ENCODE measurements around the gene SEM1. TPM values are rescaled to one million over a fixed set of nuclear protein-coding genes. Genes with fewer than 3 reads are reported as not detected.

SEM1 gene
- total and polyA plus RNA-seq, 2 of the 8 experiments (the other 6 are each of a cell fraction or from before 2014, with no cell fraction given) = 20.8 to 75.3 TPM

- no peak overlapping the region for H2BK12ac ChIP-seq (ENCODE audit: low read depth, low read length)
- H3K9ac ChIP-seq (replicated peaks in 1 of 4; ENCODE audit: extremely low read depth in 1 of 4, low read depth in 3 of 4, low read length in 3 of 4) = no peak overlapping the region
- no peak overlapping the region for H4K8ac ChIP-seq (ENCODE audit: extremely low read depth, insufficient read depth, low read length)
- no peak overlapping the region for H2AK5ac ChIP-seq (ENCODE audit: low read depth, low read length)
- H2BK15ac ChIP-seq (ENCODE audit: low read length) = no peak overlapping the region
- no peaks in the 10 kb centered on the region for H3K36me3 ChIP-seq (ENCODE audit: control insufficient read depth in 2 of 4, insufficient read depth in 4 of 4, low read length in 3 of 4)
- H3K4me2 ChIP-seq (ENCODE audit: insufficient read depth in 1 of 2, low read depth in 2 of 2, low read length in 2 of 2) = no peak overlapping the region
- ChIA-PET POLR2A (ENCODE audit: partially characterized antibody) (no interaction called here), CTCF (ENCODE audit: partially characterized antibody) (interaction anchor here (1.4 kb wide), 1 partner anchor 10 kb away, joined by 3 read pairs; no protein-coding TSS in a partner anchor)
- no peak for DNase-seq (ENCODE audit: low read depth in 1 of 2, low spot score in 2 of 2)
- no peaks in the 10 kb centered on the region for H3K79me1 ChIP-seq (ENCODE audit: low read depth, low read length)
- no peak overlapping the region for H4K5ac ChIP-seq (ENCODE audit: insufficient read length, low read depth, low read length)
- H3K27ac ChIP-seq (ENCODE audit: low read depth, low read length) = no peak overlapping the region
- H2AFZ ChIP-seq (ENCODE audit: low read length) = no peak overlapping the region; the same call in 1 of the 2 replicates
- H4K91ac ChIP-seq (replicated peaks; ENCODE audit: insufficient read length, low read length) = no peak overlapping the region
- H3K79me2 ChIP-seq (ENCODE audit: control insufficient read depth in 1 of 2, insufficient read depth in 2 of 2, low read length in 2 of 2) = no peaks in the 10 kb centered on the region
- no peak overlapping the region for H2BK20ac ChIP-seq (ENCODE audit: low read length)
- H3K23ac ChIP-seq (ENCODE audit: insufficient read length) = no peak overlapping the region
- H2BK120ac ChIP-seq (replicated peaks; ENCODE audit: low read depth, low read length) = no peak overlapping the region
- H3K27me3 ChIP-seq (replicated peaks in 1 of 4; ENCODE audit: control insufficient read depth in 3 of 4, extremely low read depth in 1 of 4, insufficient read depth in 3 of 4, low read length in 3 of 4) = no peaks in the 10 kb centered on the region
- H4K20me1 ChIP-seq (replicated peaks in 1 of 2; ENCODE audit: control insufficient read depth in 1 of 2, insufficient read depth in 2 of 2, low read length in 2 of 2) = no peaks in the 10 kb centered on the region
- no peak overlapping the region for H3K14ac ChIP-seq (ENCODE audit: insufficient read length)
- no peak overlapping the region for H2BK5ac ChIP-seq (ENCODE audit: low read depth, low read length)
- H3K4me3 ChIP-seq (ENCODE audit: extremely low read depth in 1 of 4, insufficient read depth in 2 of 4, low read depth in 3 of 4, low read length in 4 of 4) = no peak overlapping the region
- H3K4ac ChIP-seq (replicated peaks; ENCODE audit: insufficient read length, low read depth, low read length) = no peak overlapping the region
- no peaks in the 10 kb centered on the region for H3K23me2 ChIP-seq (ENCODE audit: low read depth, low read length)
- H3K18ac ChIP-seq (ENCODE audit: extremely low read depth, low read length) = no peak overlapping the region
- no peak overlapping the region for H3K56ac ChIP-seq (replicated peaks; ENCODE audit: insufficient read length, low read depth, low read length)
- H3K4me1 ChIP-seq (replicated peaks in 1 of 4; ENCODE audit: control insufficient read depth in 3 of 4, insufficient read depth in 4 of 4, low read length in 3 of 4) = peaks cover 0 to 4% (median 0%) of the 10 kb centered on the region in 4 experiments; a peak in 3 of 7 replicates
- WGBS, 2 experiments (ENCODE audit: extremely low coverage in 1 of 2, insufficient coverage in 1 of 2, insufficient read length in 1 of 2, insufficient replicate concordance in 2 of 2, low coverage in 1 of 2, low lambda C conversion rate in 2 of 2, missing lambda C conversion rate in 1 of 2) = 87% methylated on average over 3 of the region's 3 CpGs; no CpG with 5 or more reads in 1 of the 2 experiments
- H3K9me3 ChIP-seq (ENCODE audit: insufficient read depth in 2 of 2, low read depth in 1 of 2, low read length in 1 of 2) = no peaks in the 10 kb centered on the region
- FAIRE-seq = no peak
- TF ChIP-seq KDM4A (IDR thresholded peaks at IDR 0.05; ENCODE audit: low read depth, low read length, severe bottlenecking) = no peak
- TF ChIP-seq POU5F1 (IDR thresholded peaks at IDR 0.05; ENCODE audit: low read depth, low read length) = no peak
- no peak for TF ChIP-seq CHD2 (IDR thresholded peaks at IDR 0.05; ENCODE audit: low read length)
- no peak for TF ChIP-seq CTBP2 (IDR thresholded peaks at IDR 0.05; ENCODE audit: borderline replicate concordance, insufficient read depth, insufficient read length, low read length)
- TF ChIP-seq GTF2F1 (IDR thresholded peaks at IDR 0.05; ENCODE audit: borderline replicate concordance, low read depth, low read length) = no peak
- TF ChIP-seq SIRT6 (IDR thresholded peaks at IDR 0.05; ENCODE audit: low read length) = no peak
- TF ChIP-seq CTCF (IDR thresholded peaks at IDR 0.05; ENCODE audit: control extremely low read depth in 1 of 3, insufficient read depth in 1 of 3, low read depth in 1 of 3, low read length in 3 of 3) = no peak
- TF ChIP-seq JUND (IDR thresholded peaks at IDR 0.05; ENCODE audit: low read length) = no peak
- TF ChIP-seq NANOG (IDR thresholded peaks at IDR 0.05; ENCODE audit: insufficient read depth, low read depth, low read length, poor library complexity, severe bottlenecking) = no peak
- TF ChIP-seq BACH1 (IDR thresholded peaks at IDR 0.05; ENCODE audit: low read length) = no peak
- TF ChIP-seq EZH2 (IDR thresholded peaks at IDR 0.05; ENCODE audit: low read depth, low read length, severe bottlenecking) = no peak
Measured at GRCh38 chr7:96727534-96728088, 18.0 kb upstream of the SEM1 start.
